ENCODE data around the gene SLC25A27.

DNA sequence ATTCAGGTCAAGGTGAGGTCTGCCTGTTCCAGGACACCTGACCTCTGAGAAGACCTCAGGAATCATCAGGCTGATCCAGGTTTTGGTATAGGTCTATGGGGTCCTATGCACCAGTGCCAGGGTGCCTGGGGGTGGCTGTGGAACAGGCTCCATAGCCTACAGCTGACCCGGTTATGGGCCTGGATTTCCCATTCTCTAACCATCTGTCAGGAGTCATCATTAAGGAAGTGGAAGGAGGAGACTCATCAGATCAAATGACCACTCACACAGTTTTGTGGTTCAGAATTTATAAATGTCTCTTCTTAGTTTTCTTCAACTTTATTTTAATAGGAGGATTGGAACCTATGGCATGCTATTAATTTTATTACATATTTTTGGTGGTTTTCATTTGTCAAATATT, 67.6 kb downstream of the SLC25A27 start:
- TF ChIP-seq, protein P1, sequence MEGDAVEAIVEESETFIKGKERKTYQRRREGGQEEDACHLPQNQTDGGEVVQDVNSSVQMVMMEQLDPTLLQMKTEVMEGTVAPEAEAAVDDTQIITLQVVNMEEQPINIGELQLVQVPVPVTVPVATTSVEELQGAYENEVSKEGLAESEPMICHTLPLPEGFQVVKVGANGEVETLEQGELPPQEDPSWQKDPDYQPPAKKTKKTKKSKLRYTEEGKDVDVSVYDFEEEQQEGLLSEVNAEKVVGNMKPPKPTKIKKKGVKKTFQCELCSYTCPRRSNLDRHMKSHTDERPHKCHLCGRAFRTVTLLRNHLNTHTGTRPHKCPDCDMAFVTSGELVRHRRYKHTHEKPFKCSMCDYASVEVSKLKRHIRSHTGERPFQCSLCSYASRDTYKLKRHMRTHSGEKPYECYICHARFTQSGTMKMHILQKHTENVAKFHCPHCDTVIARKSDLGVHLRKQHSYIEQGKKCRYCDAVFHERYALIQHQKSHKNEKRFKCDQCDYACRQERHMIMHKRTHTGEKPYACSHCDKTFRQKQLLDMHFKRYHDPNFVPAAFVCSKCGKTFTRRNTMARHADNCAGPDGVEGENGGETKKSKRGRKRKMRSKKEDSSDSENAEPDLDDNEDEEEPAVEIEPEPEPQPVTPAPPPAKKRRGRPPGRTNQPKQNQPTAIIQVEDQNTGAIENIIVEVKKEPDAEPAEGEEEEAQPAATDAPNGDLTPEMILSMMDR (IDR thresholded peaks at IDR 0.05; ENCODE audit: low read depth, low read length, missing input control), result no peak
- TF ChIP-seq, protein P2, sequence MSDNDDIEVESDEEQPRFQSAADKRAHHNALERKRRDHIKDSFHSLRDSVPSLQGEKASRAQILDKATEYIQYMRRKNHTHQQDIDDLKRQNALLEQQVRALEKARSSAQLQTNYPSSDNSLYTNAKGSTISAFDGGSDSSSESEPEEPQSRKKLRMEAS (IDR thresholded peaks at IDR 0.05), result no peak
- TF ChIP-seq TAF1 (conservative IDR thresholded peaks at IDR 0.05) (no peak), HNF4G (IDR thresholded peaks at IDR 0.05) (no peak), YY1 (IDR thresholded peaks at IDR 0.05) (no peak), JUND (IDR thresholded peaks at IDR 0.05) (no peak)
- TF ChIP-seq, protein P3, sequence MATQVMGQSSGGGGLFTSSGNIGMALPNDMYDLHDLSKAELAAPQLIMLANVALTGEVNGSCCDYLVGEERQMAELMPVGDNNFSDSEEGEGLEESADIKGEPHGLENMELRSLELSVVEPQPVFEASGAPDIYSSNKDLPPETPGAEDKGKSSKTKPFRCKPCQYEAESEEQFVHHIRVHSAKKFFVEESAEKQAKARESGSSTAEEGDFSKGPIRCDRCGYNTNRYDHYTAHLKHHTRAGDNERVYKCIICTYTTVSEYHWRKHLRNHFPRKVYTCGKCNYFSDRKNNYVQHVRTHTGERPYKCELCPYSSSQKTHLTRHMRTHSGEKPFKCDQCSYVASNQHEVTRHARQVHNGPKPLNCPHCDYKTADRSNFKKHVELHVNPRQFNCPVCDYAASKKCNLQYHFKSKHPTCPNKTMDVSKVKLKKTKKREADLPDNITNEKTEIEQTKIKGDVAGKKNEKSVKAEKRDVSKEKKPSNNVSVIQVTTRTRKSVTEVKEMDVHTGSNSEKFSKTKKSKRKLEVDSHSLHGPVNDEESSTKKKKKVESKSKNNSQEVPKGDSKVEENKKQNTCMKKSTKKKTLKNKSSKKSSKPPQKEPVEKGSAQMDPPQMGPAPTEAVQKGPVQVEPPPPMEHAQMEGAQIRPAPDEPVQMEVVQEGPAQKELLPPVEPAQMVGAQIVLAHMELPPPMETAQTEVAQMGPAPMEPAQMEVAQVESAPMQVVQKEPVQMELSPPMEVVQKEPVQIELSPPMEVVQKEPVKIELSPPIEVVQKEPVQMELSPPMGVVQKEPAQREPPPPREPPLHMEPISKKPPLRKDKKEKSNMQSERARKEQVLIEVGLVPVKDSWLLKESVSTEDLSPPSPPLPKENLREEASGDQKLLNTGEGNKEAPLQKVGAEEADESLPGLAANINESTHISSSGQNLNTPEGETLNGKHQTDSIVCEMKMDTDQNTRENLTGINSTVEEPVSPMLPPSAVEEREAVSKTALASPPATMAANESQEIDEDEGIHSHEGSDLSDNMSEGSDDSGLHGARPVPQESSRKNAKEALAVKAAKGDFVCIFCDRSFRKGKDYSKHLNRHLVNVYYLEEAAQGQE (IDR thresholded peaks at IDR 0.05), result no peak
